ENCODE results near the gene CTAG1B.
"Not testable (repeated sequence)": the region's sequence is repeated elsewhere in the genome, so short reads cannot be mapped to it uniquely, and the experiment has no call there.

Gene CTAG1B

GRCh38 chrX:154619182-154619581, at the start of gene CTAG1B:
Gene CTAG1B, minus strand, starts transcription at chrX:154619282. Its CDS starts 64 bp downstream, at chrX:154619218.
- DNase-seq, result not testable (repeated sequence)

- DNase-seq, result no peak
Measured at GRCh38 chrX:154661899-154662298, 42.8 kb upstream of the CTAG1B start.

- no peak for DNase-seq
Measured at GRCh38 chrX:154661170-154661569, 42.1 kb upstream of the CTAG1B start.

- DNase-seq, result no peak
Measured at GRCh38 chrX:154660541-154660940, 41.5 kb upstream of the CTAG1B start.

- no peak for DNase-seq
Measured at GRCh38 chrX:154658957-154659356, 39.9 kb upstream of the CTAG1B start.

- no peak for DNase-seq
Measured at GRCh38 chrX:154658187-154658586, 39.1 kb upstream of the CTAG1B start.

- no peak for DNase-seq
Measured at GRCh38 chrX:154657226-154657805, 38.2 kb upstream of the CTAG1B start.

GRCh38 chrX:154655786-154656185, 36.7 kb upstream of the CTAG1B start:
- no peak for DNase-seq

GRCh38 chrX:154655346-154655745, 36.3 kb upstream of the CTAG1B start:
- no peak for DNase-seq

- DNase-seq, result no peak
Measured at GRCh38 chrX:154654925-154655324, 35.8 kb upstream of the CTAG1B start.

GRCh38 chrX:154654372-154654771, 35.3 kb upstream of the CTAG1B start:
- DNase-seq, result no peak

GRCh38 chrX:154653413-154653812, 34.3 kb upstream of the CTAG1B start, which contains the start of gene CTAG2:
Gene CTAG2, minus strand, starts transcription at chrX:154653579. Its CDS starts 64 bp downstream, at chrX:154653515.
- not testable (repeated sequence) for DNase-seq

GRCh38 chrX:154653048-154653401, 33.9 kb upstream of the CTAG1B start:
- no peak for DNase-seq

GRCh38 chrX:154652311-154653047, 33.4 kb upstream of the CTAG1B start:
- no peak for DNase-seq

GRCh38 chrX:154650221-154650510, 31.1 kb upstream of the CTAG1B start:
- DNase-seq, result no peak

- no peak for DNase-seq
Measured at GRCh38 chrX:154649503-154650220, 30.6 kb upstream of the CTAG1B start.

GRCh38 chrX:154648931-154649330, 29.8 kb upstream of the CTAG1B start:
- DNase-seq, result no peak

- DNase-seq, result not testable (repeated sequence)
Measured at GRCh38 chrX:154645745-154646378, 26.8 kb upstream of the CTAG1B start.

GRCh38 chrX:154643708-154644107, 24.6 kb upstream of the CTAG1B start:
- DNase-seq, result not testable (repeated sequence)

- DNase-seq, result not testable (repeated sequence)
Measured at GRCh38 chrX:154641740-154642139, 22.7 kb upstream of the CTAG1B start.

- not testable (repeated sequence) for DNase-seq
Measured at GRCh38 chrX:154633661-154634060, 14.6 kb upstream of the CTAG1B start.

GRCh38 chrX:154630949-154631348, 11.9 kb upstream of the CTAG1B start:
- not testable (repeated sequence) for DNase-seq

- not testable (repeated sequence) for DNase-seq
Measured at GRCh38 chrX:154628960-154629359, 9.9 kb upstream of the CTAG1B start.

Measured in CD4-positive, alpha-beta T cell treated with Interleukin-1 beta for 1 hour (primary cell).